Activated B cell treated with CpG ODN at 0.5 μM for 24 hours (primary cell): ENCODE results near the gene IL1RAPL1. TPM values are rescaled to one million over a fixed set of nuclear protein-coding genes. Genes with fewer than 3 reads are reported as not detected.

Experiments
- ATAC-seq: fragments of 200-7000 bp; cut with Tn5 transposase; one replicate; pipeline ENCODE4 v1.10.0; 2021; ENCODE audit warnings: low read depth, mild to moderate bottlenecking, moderate library complexity
- CTCF ChIA-PET: fragments of 350-600 bp; sonication (Branson Sonifier 250); formaldehyde crosslinking; loops from one replicate; lab custom pipeline; 2021; ENCODE audit warnings: antibody characterized with exemption; lab: Charles Lee
- POLR2A ChIA-PET: fragments of 350-600 bp; sonication (Branson Sonifier 250); formaldehyde crosslinking; loops from one replicate; lab custom pipeline; 2021; ENCODE audit warnings: antibody characterized with exemption; lab: Charles Lee
- DNase-seq: peaks from one replicate; pipeline ENCODE4 v3.0.0; 2022
- H3K27ac Mint-ChIP-seq: one replicate; pipeline ENCODE4 v1.8.0; 2020; ENCODE audit warnings: mixed read lengths
- H3K27me3 Mint-ChIP-seq: one replicate; pipeline ENCODE4 v1.8.0; 2021; ENCODE audit warnings: mixed read lengths
- H3K36me3 Mint-ChIP-seq: one replicate; pipeline ENCODE4 v1.8.0; 2021; ENCODE audit warnings: low read depth, mixed read lengths
- H3K4me1 Mint-ChIP-seq: one replicate; pipeline ENCODE4 v1.8.0; 2021; ENCODE audit warnings: mixed read lengths
- H3K4me3 Mint-ChIP-seq: one replicate; pipeline ENCODE4 v1.8.0; 2020; ENCODE audit warnings: mild to moderate bottlenecking, mixed read lengths
- H3K9me3 Mint-ChIP-seq: one replicate; pipeline ENCODE4 v1.8.0; 2020; ENCODE audit warnings: mixed read lengths
- intact Hi-C: fragments of 100-400 bp; cut with micrococcal nuclease; formaldehyde crosslinking; loops from one replicate; pipeline ENCODE4 v1.15.1; 2024
- total RNA-seq: library from RNA; stranded (reverse); gene quantifications from 2 replicates; pipeline ENCODE4 v1.2.3, GENCODE V29; 2022
- TF ChIP-seq, protein P1 (sequence below): fragments of 200-600 bp; IDR thresholded peaks from one replicate; pipeline ENCODE4 v1.8.0; 2022; ENCODE audit warnings: antibody characterized with exemption, mild to moderate bottlenecking

IL1RAPL1 gene
- total RNA-seq, 1 donor from 2014 or later, result not detected

DNA sequence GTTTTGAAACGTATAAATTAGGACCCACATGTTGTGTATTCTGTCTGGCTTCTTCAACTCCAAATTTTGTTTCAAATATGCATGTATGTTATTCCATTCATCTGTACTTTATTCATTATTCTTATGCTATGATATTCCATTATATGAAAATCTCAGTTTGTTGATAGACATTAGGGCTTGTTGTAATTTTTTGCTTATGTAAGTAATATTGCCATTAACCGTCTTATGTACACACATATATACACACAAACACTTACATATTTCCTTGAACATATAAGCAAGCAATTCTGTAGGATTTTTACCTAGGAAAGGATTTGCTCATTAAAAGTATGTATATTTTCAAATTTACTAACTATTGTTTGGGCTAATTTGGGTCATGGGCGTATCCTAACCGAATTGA is 820.1 kb downstream of the IL1RAPL1 start:
- H3K27ac Mint-ChIP-seq, result no peak overlapping the region
- H3K36me3 Mint-ChIP-seq, result no peaks in the 10 kb centered on the region
- DNase-seq (no peak), ATAC-seq (no peak)
- H3K4me3 Mint-ChIP-seq, result no peak overlapping the region
- ChIA-PET CTCF (no interaction called here), POLR2A (no interaction called here)
- no peaks in the 10 kb centered on the region for H3K4me1 Mint-ChIP-seq
- intact Hi-C loops, result no loop called here
- TF ChIP-seq, protein P1, sequence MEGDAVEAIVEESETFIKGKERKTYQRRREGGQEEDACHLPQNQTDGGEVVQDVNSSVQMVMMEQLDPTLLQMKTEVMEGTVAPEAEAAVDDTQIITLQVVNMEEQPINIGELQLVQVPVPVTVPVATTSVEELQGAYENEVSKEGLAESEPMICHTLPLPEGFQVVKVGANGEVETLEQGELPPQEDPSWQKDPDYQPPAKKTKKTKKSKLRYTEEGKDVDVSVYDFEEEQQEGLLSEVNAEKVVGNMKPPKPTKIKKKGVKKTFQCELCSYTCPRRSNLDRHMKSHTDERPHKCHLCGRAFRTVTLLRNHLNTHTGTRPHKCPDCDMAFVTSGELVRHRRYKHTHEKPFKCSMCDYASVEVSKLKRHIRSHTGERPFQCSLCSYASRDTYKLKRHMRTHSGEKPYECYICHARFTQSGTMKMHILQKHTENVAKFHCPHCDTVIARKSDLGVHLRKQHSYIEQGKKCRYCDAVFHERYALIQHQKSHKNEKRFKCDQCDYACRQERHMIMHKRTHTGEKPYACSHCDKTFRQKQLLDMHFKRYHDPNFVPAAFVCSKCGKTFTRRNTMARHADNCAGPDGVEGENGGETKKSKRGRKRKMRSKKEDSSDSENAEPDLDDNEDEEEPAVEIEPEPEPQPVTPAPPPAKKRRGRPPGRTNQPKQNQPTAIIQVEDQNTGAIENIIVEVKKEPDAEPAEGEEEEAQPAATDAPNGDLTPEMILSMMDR, result no peak
- no peaks in the 10 kb centered on the region for H3K27me3 Mint-ChIP-seq
- H3K9me3 Mint-ChIP-seq, result no peaks in the 10 kb centered on the region

DNA sequence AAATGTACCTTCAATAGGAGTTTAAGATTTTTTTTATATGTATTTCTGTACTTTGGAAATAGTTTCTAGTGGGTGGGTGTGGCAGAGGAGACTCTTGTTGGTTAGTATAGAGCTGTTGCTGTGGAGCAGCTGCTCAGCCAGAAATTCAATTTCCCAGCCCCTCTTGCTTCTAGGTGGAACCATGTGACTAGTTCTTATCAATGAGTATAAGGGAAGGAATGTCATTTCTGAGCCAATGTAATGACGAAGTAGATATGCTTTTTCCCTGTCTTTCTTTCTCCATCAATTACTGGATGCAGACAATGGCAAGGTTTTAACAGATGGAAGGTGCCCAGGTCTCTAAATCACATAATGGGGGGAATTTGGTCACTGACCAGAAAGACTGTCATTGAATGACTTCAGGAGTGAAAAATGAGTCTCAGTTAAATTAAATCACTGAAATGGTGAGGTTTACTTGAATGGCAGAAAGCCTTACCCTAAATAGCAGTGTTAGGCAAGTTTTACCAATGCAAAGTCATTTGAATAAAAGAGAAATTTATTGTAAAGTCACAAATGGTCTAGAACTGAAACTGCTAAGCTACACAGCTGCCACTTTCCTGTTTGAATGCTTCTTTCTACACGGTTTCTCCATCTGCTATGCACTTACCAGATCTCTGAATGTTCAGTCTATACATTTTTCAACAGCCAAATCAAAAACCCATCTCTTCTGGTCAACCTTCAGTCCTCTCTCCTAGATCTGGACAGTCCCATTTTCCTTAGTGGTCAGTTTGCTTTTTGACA is 832.7 kb downstream of the IL1RAPL1 start:
- DNase-seq (no peak), ATAC-seq (no peak)
- TF ChIP-seq, protein P1, result no peak
- ChIA-PET CTCF (no interaction called here), POLR2A (no interaction called here)
- H3K27ac Mint-ChIP-seq, result no peak overlapping the region
- intact Hi-C loops, result no loop called here
- H3K4me1 Mint-ChIP-seq, result no peaks in the 10 kb centered on the region
- H3K27me3 Mint-ChIP-seq, result no peaks in the 10 kb centered on the region
- H3K36me3 Mint-ChIP-seq, result no peaks in the 10 kb centered on the region
- H3K4me3 Mint-ChIP-seq, result no peak overlapping the region
- no peaks in the 10 kb centered on the region for H3K9me3 Mint-ChIP-seq

DNA sequence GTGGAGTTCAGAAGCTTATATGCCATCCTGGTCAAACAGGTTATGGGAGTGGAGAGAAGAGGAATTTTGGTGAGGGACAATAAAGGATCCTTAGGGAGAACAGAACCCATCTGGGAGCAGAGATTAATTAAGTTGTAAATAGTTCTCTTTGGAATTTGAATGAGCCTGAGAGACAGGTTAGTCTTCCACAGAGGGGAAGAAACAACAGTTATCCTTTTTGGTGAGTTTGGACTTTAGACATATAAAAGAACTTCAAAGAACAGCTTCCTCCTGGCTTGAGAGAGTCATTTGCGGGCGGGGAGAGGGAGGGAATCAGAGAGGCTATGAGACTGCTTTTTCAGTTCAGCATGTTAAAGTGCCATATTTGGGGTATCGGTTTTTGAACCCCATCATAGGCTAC is 834.8 kb downstream of the IL1RAPL1 start:
- H3K27ac Mint-ChIP-seq, result no peak overlapping the region
- no peaks in the 10 kb centered on the region for H3K4me1 Mint-ChIP-seq
- DNase-seq (no peak), ATAC-seq (no peak)
- TF ChIP-seq, protein P1, result no peak
- ChIA-PET CTCF (no interaction called here), POLR2A (no interaction called here)
- H3K36me3 Mint-ChIP-seq, result no peaks in the 10 kb centered on the region
- H3K27me3 Mint-ChIP-seq, result no peaks in the 10 kb centered on the region
- H3K4me3 Mint-ChIP-seq, result no peak overlapping the region
- intact Hi-C loops, result no loop called here
- H3K9me3 Mint-ChIP-seq, result no peaks in the 10 kb centered on the region

DNA sequence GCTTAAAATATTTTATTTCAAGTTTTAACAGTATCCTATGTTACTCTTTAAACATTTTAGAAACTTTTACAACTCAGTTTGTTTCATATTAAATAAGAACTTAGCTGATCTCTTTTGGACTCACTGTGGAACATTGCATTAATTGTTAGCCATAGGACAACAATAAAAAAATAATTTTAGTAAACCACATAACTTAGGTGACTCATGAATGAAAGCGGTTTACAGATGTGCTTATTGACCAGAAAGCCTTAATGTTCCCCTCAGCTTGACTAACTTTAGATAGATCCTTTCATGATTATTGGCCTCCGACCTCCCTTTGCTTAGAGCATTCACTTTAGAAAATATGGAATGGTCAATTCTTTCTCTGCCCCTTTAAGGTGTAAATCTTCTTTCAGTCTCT is 844.6 kb downstream of the IL1RAPL1 start:
- H3K4me1 Mint-ChIP-seq, result no peaks in the 10 kb centered on the region
- POLR2A ChIA-PET, result no interaction called here
- H3K9me3 Mint-ChIP-seq, result no peaks in the 10 kb centered on the region
- CTCF ChIA-PET, result no interaction called here
- DNase-seq (no peak), ATAC-seq (no peak)
- no peak overlapping the region for H3K4me3 Mint-ChIP-seq
- H3K27me3 Mint-ChIP-seq, result no peaks in the 10 kb centered on the region
- intact Hi-C loops, result no loop called here
- TF ChIP-seq, protein P1, result no peak
- no peaks in the 10 kb centered on the region for H3K36me3 Mint-ChIP-seq
- no peak overlapping the region for H3K27ac Mint-ChIP-seq

DNA sequence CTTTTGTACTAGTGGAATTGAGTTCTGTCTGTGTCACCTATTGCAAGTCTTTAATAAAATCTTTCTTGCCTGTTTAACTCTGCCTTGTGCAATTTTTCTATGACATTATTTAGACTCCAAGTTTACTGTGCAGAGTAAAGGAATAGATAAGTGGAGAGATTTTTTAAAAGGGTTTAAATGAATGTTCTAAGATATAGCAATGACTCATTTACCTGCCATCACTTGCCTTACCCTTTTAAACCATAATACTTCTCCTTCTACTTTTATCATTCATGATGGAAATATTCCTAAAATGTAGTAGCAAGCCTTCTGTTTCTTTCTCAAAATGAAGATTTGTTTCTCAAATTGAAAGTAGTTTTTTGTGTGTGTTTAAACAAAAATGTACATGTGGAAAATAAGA is 845.3 kb downstream of the IL1RAPL1 start:
- intact Hi-C loops, result no loop called here
- no peak overlapping the region for H3K4me3 Mint-ChIP-seq
- H3K9me3 Mint-ChIP-seq, result no peaks in the 10 kb centered on the region
- TF ChIP-seq, protein P1, result no peak
- no peaks in the 10 kb centered on the region for H3K36me3 Mint-ChIP-seq
- H3K4me1 Mint-ChIP-seq, result no peaks in the 10 kb centered on the region
- H3K27ac Mint-ChIP-seq, result no peak overlapping the region
- ChIA-PET POLR2A (no interaction called here), CTCF (no interaction called here)
- DNase-seq (no peak), ATAC-seq (no peak)
- no peaks in the 10 kb centered on the region for H3K27me3 Mint-ChIP-seq
